Psoas muscle (tissue), 8 donors: ENCODE data around the gene RLN3. TPM values are rescaled to one million over a fixed set of nuclear protein-coding genes. Genes with fewer than 3 reads are reported as not detected.
A peak's percentile ranks its signal among the peaks of the same experiment; 100 is the strongest.
"Not testable (repeated sequence)": the region's sequence is repeated elsewhere in the genome, so short reads cannot be mapped to it uniquely, and the experiment has no call there.

ENCODE experiments used
- ATAC-seq, 4 donors: fragments of 200-7000 bp; cut with Tn5 transposase; one replicate each; pipeline ENCODE4 v1.9.1; 2020; ENCODE audit warnings: moderate library complexity in 3 of 4, mild to moderate bottlenecking in 2 of 4
- DNase-seq, 2 donors: peaks; one replicate each; pipeline ENCODE4 v3.0.0-alpha.2; 2020
- H3K27ac ChIP-seq: fragments of 200-600 bp; one replicate; pipeline ENCODE4 v1.8.0; 2022
- H3K27me3 ChIP-seq, 3 donors: fragments of 200-600 bp in 1 of 3; one replicate each; pipeline versions ENCODE4 v1.6.1 to v1.8.0; 2013 to 2022; ENCODE audit warnings: low read length in 2 of 3, mild to moderate bottlenecking in 2 of 3, moderate library complexity in 1 of 3; ENCODE audit not compliant: insufficient read depth in 3 of 3
- H3K36me3 ChIP-seq, 2 donors: fragments of 200-600 bp in 1 of 2; one replicate each; pipeline versions ENCODE4 v1.6.1 to v1.8.0; 2013 to 2022; ENCODE audit warnings: low read depth in 1 of 2, mild to moderate bottlenecking in 1 of 2, moderate library complexity in 1 of 2; ENCODE audit not compliant: insufficient read depth in 1 of 2
- H3K4me1 ChIP-seq: fragments of 200-600 bp; one replicate; pipeline ENCODE4 v1.8.0; 2022
- H3K4me3 ChIP-seq: fragments of 200-600 bp; one replicate; pipeline ENCODE4 v1.8.0; 2022; ENCODE audit warnings: mild to moderate bottlenecking
- H3K9me3 ChIP-seq: fragments of 200-600 bp; one replicate; pipeline ENCODE4 v1.8.0; 2022
- WGBS, 3 donors: extraction: QIAGEN DNeasy Blood & Tissue Kit; methylation state at CpG; one replicate each; pipeline versions ENCODE4 v1.1.6 to v1.1.7; 2013; 5-methylcytosine and 5-hydroxymethylcytosine counted together
- intact Hi-C, 2 donors: fragments of 100-400 bp; cut with DNase I; formaldehyde crosslinking; loops; one replicate each; pipeline versions ENCODE4 v1.11.0 to v1.14.2; 2022
- polyA plus RNA-seq, 3 donors: library from polyadenylated mRNA; stranded (reverse); fragments of 200-250 nt; gene quantifications; one replicate each; pipeline ENCODE4 v1.2.3, GENCODE V29; 2013
- total RNA-seq, 4 donors: library from RNA; stranded (reverse); fragmentation: NEBNext Ultra II Directional in 2 of 4; extraction: Animal tissue kit (Norgen Biotek cat#: 25700) in 2 of 4; gene quantifications; one replicate each; pipeline versions ENCODE4 v1.2.1 to v1.2.4, GENCODE V29; 2021 to 2023
- TF ChIP-seq, protein P1 (sequence below): fragments of 200-600 bp; IDR thresholded peaks from one replicate; pipeline ENCODE4 v1.8.0; 2022; ENCODE audit warnings: antibody characterized with exemption
- donor health status: healthy with polysubstance abuse.
- donor health status: DM: no; HTN: no; CAD: no; lungs with moderate emphysema.
- donor health status: Bipolar disorder and iron deficiency.
- donor health status: healthy.
- donor health status: DM: yes; HTN: yes; CAD: no.
- donor health status: DM: no; HTN: no; CAD: no.
- donor health status: DM: no; HTN: no; CAD: no.
- donor health status: DM: yes; HTN: yes; CAD: no.

RLN3 gene
- total and polyA plus RNA-seq, 7 donors, result not detected

GRCh38 chr19:14015524-14016035, 12.4 kb upstream of the RLN3 start:
- no peak for ATAC-seq
- WGBS, 3 donors, result 62 to 70% (median 66%) methylated on average over 8 of the region's 8 CpGs

DNA sequence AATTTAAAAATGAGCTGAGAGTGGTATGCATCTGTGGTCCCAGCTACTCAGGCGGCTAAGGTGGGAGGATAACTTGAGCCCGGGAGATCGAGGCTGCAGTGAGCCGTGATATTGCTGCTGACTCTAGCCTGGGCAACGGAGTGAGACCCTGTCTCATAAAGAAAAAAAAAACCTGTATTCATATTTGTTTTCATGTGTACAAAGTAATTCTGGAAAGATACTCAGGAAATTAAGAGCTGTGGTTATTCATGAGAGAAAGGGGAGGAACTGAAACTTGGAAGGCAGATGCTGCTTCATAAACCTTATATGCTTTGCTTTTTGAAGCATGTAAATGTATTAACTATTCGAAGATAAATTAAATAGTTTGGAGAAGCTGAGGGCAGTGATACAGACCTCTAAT, 8.8 kb upstream of the RLN3 start:
- intact Hi-C loops, result no loop called here
- no peaks in the 10 kb centered on the region for H3K9me3 ChIP-seq
- no peaks in the 10 kb centered on the region for H3K27me3 ChIP-seq
- no peaks in the 10 kb centered on the region for H3K36me3 ChIP-seq
- TF ChIP-seq, protein P1, sequence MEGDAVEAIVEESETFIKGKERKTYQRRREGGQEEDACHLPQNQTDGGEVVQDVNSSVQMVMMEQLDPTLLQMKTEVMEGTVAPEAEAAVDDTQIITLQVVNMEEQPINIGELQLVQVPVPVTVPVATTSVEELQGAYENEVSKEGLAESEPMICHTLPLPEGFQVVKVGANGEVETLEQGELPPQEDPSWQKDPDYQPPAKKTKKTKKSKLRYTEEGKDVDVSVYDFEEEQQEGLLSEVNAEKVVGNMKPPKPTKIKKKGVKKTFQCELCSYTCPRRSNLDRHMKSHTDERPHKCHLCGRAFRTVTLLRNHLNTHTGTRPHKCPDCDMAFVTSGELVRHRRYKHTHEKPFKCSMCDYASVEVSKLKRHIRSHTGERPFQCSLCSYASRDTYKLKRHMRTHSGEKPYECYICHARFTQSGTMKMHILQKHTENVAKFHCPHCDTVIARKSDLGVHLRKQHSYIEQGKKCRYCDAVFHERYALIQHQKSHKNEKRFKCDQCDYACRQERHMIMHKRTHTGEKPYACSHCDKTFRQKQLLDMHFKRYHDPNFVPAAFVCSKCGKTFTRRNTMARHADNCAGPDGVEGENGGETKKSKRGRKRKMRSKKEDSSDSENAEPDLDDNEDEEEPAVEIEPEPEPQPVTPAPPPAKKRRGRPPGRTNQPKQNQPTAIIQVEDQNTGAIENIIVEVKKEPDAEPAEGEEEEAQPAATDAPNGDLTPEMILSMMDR, result no peak
- no peaks in the 10 kb centered on the region for H3K4me1 ChIP-seq
- H3K4me3 ChIP-seq, result no peak overlapping the region
- WGBS, 3 donors, result 72 to 81% (median 79%) methylated on average over 6 of the region's 6 CpGs
- ATAC-seq (no peak), DNase-seq (no peak)
- no peak overlapping the region for H3K27ac ChIP-seq

More at GRCh38 chr19:14015524-14016035, 12.4 kb upstream of the RLN3 start:
- intact Hi-C loops, result no loop called here
- no peak for DNase-seq
- TF ChIP-seq, protein P1, result no peak
- Histone ChIP-seq H3K4me1 (no peaks in the 10 kb centered on the region), H3K9me3 (no peaks in the 10 kb centered on the region), H3K4me3 (no peak overlapping the region), H3K36me3 (no peaks in the 10 kb centered on the region), H3K27ac (no peak overlapping the region), H3K27me3 (no peaks in the 10 kb centered on the region)

- intact Hi-C loops, H3K4me3 ChIP-seq: not testable (repeated sequence)
Measured at GRCh38 chr19:14019739-14020138, 8.2 kb upstream of the RLN3 start.

DNA sequence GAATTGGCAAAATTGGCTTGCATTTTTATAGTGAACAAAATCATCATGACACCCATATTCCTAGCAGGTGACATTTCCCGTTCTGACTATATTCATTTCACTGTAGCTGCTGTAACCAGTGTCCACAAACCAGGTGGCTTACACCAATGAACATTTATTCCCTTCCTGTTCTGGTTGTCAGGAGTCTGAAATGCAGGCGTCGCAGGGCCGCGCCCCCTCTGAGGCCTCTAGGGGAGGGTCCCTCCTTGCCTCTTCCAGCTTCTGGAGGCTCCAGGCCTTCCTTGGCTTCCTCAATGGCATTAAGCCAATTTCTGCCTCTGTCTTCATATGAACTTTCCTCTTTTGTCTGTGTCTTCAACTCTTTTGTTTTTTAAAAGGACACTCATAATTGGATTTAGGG, 6.5 kb upstream of the RLN3 start:
- H3K36me3 ChIP-seq, result no peaks in the 10 kb centered on the region
- H3K4me3 ChIP-seq, result no peak overlapping the region
- no peaks in the 10 kb centered on the region for H3K9me3 ChIP-seq
- no peaks in the 10 kb centered on the region for H3K4me1 ChIP-seq
- TF ChIP-seq, protein P1, result no peak
- intact Hi-C loops, result no loop called here
- DNase-seq, result peak in 1 of 2 donors; percentile 48
- H3K27me3 ChIP-seq, result no peaks in the 10 kb centered on the region
- H3K27ac ChIP-seq, result no peak overlapping the region
- 57 to 60% (median 58%) methylated on average over 5 of the region's 5 CpGs for WGBS, 3 donors
- ATAC-seq, result peak in 1 of 4 donors; percentile 33

More at GRCh38 chr19:14019739-14020138, 8.2 kb upstream of the RLN3 start:
- not testable (repeated sequence) for H3K27ac ChIP-seq, H3K36me3 ChIP-seq, H3K27me3 ChIP-seq, H3K9me3 ChIP-seq, H3K4me1 ChIP-seq, ATAC-seq
- WGBS, 3 donors, result 82 to 93% (median 88%) methylated on average over 3 of the region's 3 CpGs
- peak in 1 of 2 donors; percentile 6 for DNase-seq

DNA sequence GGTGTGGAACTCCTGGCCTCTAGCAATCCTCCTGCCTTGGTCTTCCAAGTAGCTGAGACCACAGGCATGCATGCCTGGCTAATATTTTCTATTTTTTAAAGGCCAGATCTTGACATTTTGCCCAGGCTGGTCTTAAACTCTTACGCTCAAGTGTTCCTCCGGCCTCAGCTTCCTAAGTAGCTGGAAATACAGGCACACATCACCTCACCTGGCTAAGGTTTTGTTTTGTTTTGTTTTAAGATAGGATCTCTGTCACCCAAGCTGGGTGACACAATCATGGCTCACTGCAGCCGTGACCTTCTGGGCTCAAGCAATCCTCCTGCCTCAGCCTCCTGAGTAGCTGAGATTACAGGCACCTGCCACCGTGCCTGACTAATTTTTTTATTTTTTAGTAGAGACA, 5.5 kb upstream of the RLN3 start:
- H3K9me3 ChIP-seq, result no peaks in the 10 kb centered on the region
- intact Hi-C loops, result no loop called here
- no peak overlapping the region for H3K4me3 ChIP-seq
- H3K27me3 ChIP-seq, result no peaks in the 10 kb centered on the region
- H3K36me3 ChIP-seq, result no peaks in the 10 kb centered on the region
- no peaks in the 10 kb centered on the region for H3K4me1 ChIP-seq
- WGBS, 3 donors, result 83 to 84% (median 84%) methylated on average over 4 of the region's 4 CpGs
- peak in 1 of 2 donors; percentile 2 for DNase-seq
- H3K27ac ChIP-seq, result no peak overlapping the region
- TF ChIP-seq, protein P1, result no peak
- ATAC-seq, result no peak
